H9 (cell line): Measurements from ENCODE around the gene RPS10. TPM values are rescaled to one million over a fixed set of nuclear protein-coding genes. Genes with fewer than 3 reads are reported as not detected.

Experiments used
- DNase-seq: peaks from one replicate; pipeline ENCODE4 v3.0.0-alpha.2; 2017
- H2AFZ ChIP-seq: one replicate; pipeline ENCODE4 v1.6.1; 2013; ENCODE audit warnings: mild to moderate bottlenecking, low read length, control low read depth, moderate library complexity
- H2AK5ac ChIP-seq: 2 replicates; pipeline ENCODE4 v1.6.1; 2013; ENCODE audit warnings: low read length, control low read depth, mixed read lengths; ENCODE audit not compliant: insufficient read length
- H2BK120ac ChIP-seq: one replicate; pipeline ENCODE4 v1.6.1; 2013; ENCODE audit warnings: low read depth, mild to moderate bottlenecking, low read length, control low read depth, inconsistent platforms; ENCODE audit not compliant: poor library complexity, severe bottlenecking
- H2BK12ac ChIP-seq: 2 replicates; pipeline ENCODE4 v1.6.1; 2013; ENCODE audit warnings: low read length, control low read depth, mixed read lengths, low read depth; ENCODE audit not compliant: insufficient read length
- H2BK15ac ChIP-seq: 2 replicates; pipeline ENCODE4 v1.6.1; 2013; ENCODE audit warnings: low read depth, low read length, control low read depth
- H2BK20ac ChIP-seq: one replicate; pipeline ENCODE4 v1.6.1; 2013; ENCODE audit warnings: low read depth, mild to moderate bottlenecking, low read length, control low read depth, inconsistent platforms; ENCODE audit not compliant: poor library complexity, severe bottlenecking
- H2BK5ac ChIP-seq: 2 replicates; pipeline ENCODE4 v1.6.1; 2013; ENCODE audit warnings: low read length, control low read depth, mixed read lengths; ENCODE audit not compliant: insufficient read length
- H3K14ac ChIP-seq: 2 replicates; pipeline ENCODE4 v1.6.1; 2013; ENCODE audit warnings: low read length, control low read depth; ENCODE audit not compliant: insufficient read depth
- H3K18ac ChIP-seq: 2 replicates; pipeline ENCODE4 v1.6.1; 2013; ENCODE audit warnings: low read depth, mild to moderate bottlenecking, mixed read lengths, low read length, control low read depth; ENCODE audit not compliant: insufficient read length
- H3K23ac ChIP-seq: 2 replicates; pipeline ENCODE4 v1.6.1; 2013; ENCODE audit warnings: low read length, control low read depth, mixed read lengths, low read depth; ENCODE audit not compliant: insufficient read length
- H3K23me2 ChIP-seq: 2 replicates; pipeline ENCODE4 v1.6.1; 2013; ENCODE audit warnings: low read depth, mild to moderate bottlenecking, mixed read lengths, low read length, control low read depth; ENCODE audit not compliant: insufficient read length, poor library complexity, severe bottlenecking
- H3K27ac ChIP-seq: 2 replicates; pipeline ENCODE4 v1.5.1; 2013; ENCODE audit warnings: low read length, control low read depth, mixed read lengths, low read depth; ENCODE audit not compliant: insufficient read length
- H3K27me3 ChIP-seq: 2 replicates; pipeline ENCODE4 v1.6.1; 2013; ENCODE audit warnings: low read length, control low read depth, inconsistent platforms; ENCODE audit not compliant: insufficient read depth
- H3K4ac ChIP-seq: 2 replicates; pipeline ENCODE4 v1.6.1; 2013; ENCODE audit warnings: low read depth, mild to moderate bottlenecking, control low read depth, inconsistent platforms, low read length, moderate library complexity
- H3K4me1 ChIP-seq: 2 replicates; pipeline ENCODE4 v1.6.1; 2013; ENCODE audit warnings: low read length, control low read depth, inconsistent platforms; ENCODE audit not compliant: insufficient read depth
- H3K4me2 ChIP-seq: 2 replicates; pipeline ENCODE4 v1.6.1; 2013; ENCODE audit warnings: low read length, control low read depth, mixed read lengths; ENCODE audit not compliant: insufficient read length, insufficient read depth
- H3K56ac ChIP-seq: 2 replicates; pipeline ENCODE4 v1.6.1; 2013; ENCODE audit warnings: low read depth, mild to moderate bottlenecking, mixed read lengths, low read length, control low read depth; ENCODE audit not compliant: insufficient read length
- H3K79me1 ChIP-seq: 2 replicates; pipeline ENCODE4 v1.6.1; 2013; ENCODE audit warnings: low read depth, mild to moderate bottlenecking, moderate library complexity, low read length, control low read depth, inconsistent platforms; ENCODE audit not compliant: insufficient read depth, poor library complexity, severe bottlenecking
- H3K79me2 ChIP-seq: 2 replicates; pipeline ENCODE4 v1.6.1; 2013; ENCODE audit warnings: low read length, control low read depth, inconsistent platforms; ENCODE audit not compliant: insufficient read depth
- H3K9ac ChIP-seq: 2 replicates; pipeline ENCODE4 v1.6.1; 2013; ENCODE audit warnings: low read length, control low read depth, mixed read lengths; ENCODE audit not compliant: insufficient read length; ENCODE audit errors: extremely low read depth
- H3K9me3 ChIP-seq: one replicate; pipeline ENCODE4 v1.6.1; 2013; ENCODE audit warnings: low read depth, low read length, inconsistent platforms; ENCODE audit not compliant: control insufficient read depth
- H3T11ph ChIP-seq: one replicate; pipeline ENCODE4 v1.6.1; 2013; ENCODE audit warnings: mild to moderate bottlenecking, low read length, control low read depth, inconsistent platforms
- H4K20me1 ChIP-seq: one replicate; pipeline ENCODE4 v1.6.1; 2013; ENCODE audit not compliant: control insufficient read depth, insufficient read length, insufficient read depth
- H4K5ac ChIP-seq: 2 replicates; pipeline ENCODE4 v1.6.1; 2013; ENCODE audit warnings: low read depth, mild to moderate bottlenecking, mixed read lengths, low read length, control low read depth; ENCODE audit not compliant: insufficient read length
- H4K8ac ChIP-seq: replicated peaks from 2 replicates; pipeline ENCODE4 v1.6.1; 2013; ENCODE audit warnings: low read length, control low read depth, mixed read lengths, low read depth; ENCODE audit not compliant: insufficient read length
- H4K91ac ChIP-seq: 2 replicates; pipeline ENCODE4 v1.6.1; 2013; ENCODE audit warnings: low read depth, mild to moderate bottlenecking, moderate library complexity, mixed read lengths, low read length, control low read depth; ENCODE audit not compliant: insufficient read length
- H3K27ac Mint-ChIP-seq, 3 experiments: 2 replicates in 2 of 3; 3 replicates in 1 of 3; pipeline ENCODE4 v1.8.0; 2020 to 2021; ENCODE audit warnings: mixed read lengths in 3 of 3, mild to moderate bottlenecking in 1 of 3, moderate library complexity in 1 of 3
- H3K27me3 Mint-ChIP-seq: 2 replicates; pipeline ENCODE4 v1.8.0; 2021; ENCODE audit warnings: low read depth, mild to moderate bottlenecking, moderate library complexity, mixed read lengths
- H3K36me3 Mint-ChIP-seq, 3 experiments: 2 replicates in 2 of 3; 3 replicates in 1 of 3; pipeline ENCODE4 v1.8.0; 2020 to 2021; ENCODE audit warnings: low read depth in 3 of 3, mixed read lengths in 3 of 3; ENCODE audit not compliant: insufficient read depth in 1 of 3
- H3K4me1 Mint-ChIP-seq, 2 experiments: 2 replicates each; pipeline ENCODE4 v1.8.0; 2020; ENCODE audit warnings: mixed read lengths in 2 of 2
- H3K4me3 Mint-ChIP-seq, 2 experiments: 2 replicates in 1 of 2; 3 replicates in 1 of 2; pipeline ENCODE4 v1.8.0; 2020 to 2021; ENCODE audit warnings: mild to moderate bottlenecking in 2 of 2, mixed read lengths in 2 of 2, moderate library complexity in 1 of 2
- H3K9me3 Mint-ChIP-seq, 2 experiments: 2 replicates in 1 of 2; 3 replicates in 1 of 2; pipeline ENCODE4 v1.8.0; 2020; ENCODE audit warnings: mild to moderate bottlenecking in 2 of 2, mixed read lengths in 2 of 2, moderate library complexity in 1 of 2
- CTCF ChIP-seq: fragments of 200-600 bp; sonication (generic); conservative IDR thresholded peaks from 3 replicates; pipeline ENCODE4 v1.8.0; 2021; ENCODE audit warnings: antibody characterized with exemption, mild to moderate bottlenecking
- WGBS: extraction: QIAGEN DNeasy Blood & Tissue Kit; methylation state at CpG from one replicate; pipeline ENCODE4 v1.1.7; 2013; ENCODE audit warnings: missing lambda C conversion rate, low lambda C conversion rate, mixed read lengths; ENCODE audit not compliant: insufficient read length; ENCODE audit errors: extremely low coverage; 5-methylcytosine and 5-hydroxymethylcytosine counted together
- total RNA-seq: library from RNA; stranded (reverse); gene quantifications from 2 replicates; pipeline ENCODE4 v1.2.1, GENCODE V29; 2021

Gene RPS10
- total RNA-seq, 1 experiment from 2014 or later, result 2,330 TPM

- no peaks in the 10 kb centered on the region for H3K9me3 ChIP-seq
- no peak overlapping the region for H4K8ac ChIP-seq
- H3K27ac Mint-ChIP-seq, result 0 out of 7 replicates have a peak overlapping the region, but pooled peaks of 1 of the 3 experiments have one; percentile 6
- H3K9me3 Mint-ChIP-seq, result no peaks in the 10 kb centered on the region
- no peak overlapping the region for H3T11ph ChIP-seq
- no peaks in the 10 kb centered on the region for H3K27me3 ChIP-seq
- no peak overlapping the region for H4K5ac ChIP-seq
- no peaks in the 10 kb centered on the region for H3K4me1 ChIP-seq
- no peak overlapping the region for H3K27ac ChIP-seq
- H3K23me2 ChIP-seq, result peaks cover 11% of the 10 kb centered on the region
- H2BK12ac ChIP-seq, result no peak overlapping the region
- no peak overlapping the region for H3K4ac ChIP-seq
- H2BK120ac ChIP-seq, result no peak overlapping the region
- H3K79me1 ChIP-seq, result no peaks in the 10 kb centered on the region
- H3K56ac ChIP-seq, result no peak overlapping the region
- no peak overlapping the region for H3K4me2 ChIP-seq
- no peak overlapping the region for H3K9ac ChIP-seq
- peaks cover 22% of the 10 kb centered on the region for H3K27me3 Mint-ChIP-seq
- no peak overlapping the region for H2BK5ac ChIP-seq
- no peak overlapping the region for H3K18ac ChIP-seq
- no peak overlapping the region for H3K23ac ChIP-seq
- H4K91ac ChIP-seq, result no peak overlapping the region
- WGBS, result no CpG with 5 or more reads among the region's 6 CpGs
- H3K4me3 Mint-ChIP-seq, result peak overlapping the region in 1 of 2 experiments; percentile 5; a peak in 1 of 5 replicates
- peaks cover 18 to 34% of the 10 kb centered on the region in 2 experiments for H3K4me1 Mint-ChIP-seq
- no peaks in the 10 kb centered on the region for H3K79me2 ChIP-seq
- H3K14ac ChIP-seq, result no peak overlapping the region
- TF ChIP-seq CTCF, result no peak
- peak; percentile 90 for DNase-seq
- no peak overlapping the region for H2BK15ac ChIP-seq
- no peaks in the 10 kb centered on the region for H4K20me1 ChIP-seq
- H2BK20ac ChIP-seq, result no peak overlapping the region
- no peaks in the 10 kb centered on the region for H3K36me3 Mint-ChIP-seq
- no peak overlapping the region for H2AK5ac ChIP-seq
- no peak overlapping the region for H2AFZ ChIP-seq
These were observed 36.7 kb upstream of the RPS10 start for GRCh38 chr6:34462551-34462971.
